ENCODE measurements around the gene SLC22A16.
"Not testable (repeated sequence)": the region's sequence is repeated elsewhere in the genome, so short reads cannot be mapped to it uniquely, and the experiment has no call there.

The SLC22A16 gene

GRCh38 chr6:110520992-110521543 is 44.7 kb upstream of the SLC22A16 start:
- POLR2A ChIA-PET (ENCODE audit: low non-redundant PET) = no interaction called here
- no peak for TF ChIP-seq CTCF (conservative IDR thresholded peaks at IDR 0.05; ENCODE audit: low read depth)
- DNase-seq (ENCODE audit: low spot score) = no peak
- CTCF ChIA-PET = interaction anchor here (0.6 kb wide), 1 partner anchor 390 kb away, joined by 4 read pairs; no protein-coding TSS in a partner anchor
- no peak overlapping the region for H3K27ac ChIP-seq

- no peak overlapping the region for H3K27ac ChIP-seq
- CTCF ChIA-PET = interaction anchor here (0.6 kb wide), 1 partner anchor 391 kb away, joined by 4 read pairs; no protein-coding TSS in a partner anchor
- no peak for TF ChIP-seq CTCF (conservative IDR thresholded peaks at IDR 0.05; ENCODE audit: low read depth)
- DNase-seq (ENCODE audit: low spot score) = no peak
- POLR2A ChIA-PET (ENCODE audit: low non-redundant PET) = no interaction called here
Observed at GRCh38 chr6:110520209-110520965, 44.0 kb upstream of the SLC22A16 start.

- TF ChIP-seq CTCF (conservative IDR thresholded peaks at IDR 0.05; ENCODE audit: low read depth) = no peak
- ChIA-PET CTCF (interaction anchor here (0.5 to 1.0 kb wide), 4 partner anchors 9 to 481 kb away, joined by 3 to 6 read pairs (median 3); no protein-coding TSS in a partner anchor), POLR2A (ENCODE audit: low non-redundant PET) (no interaction called here)
- DNase-seq (ENCODE audit: low spot score) = no peak
- no peak overlapping the region for H3K27ac ChIP-seq
Observed at GRCh38 chr6:110517601-110518281, 41.3 kb upstream of the SLC22A16 start.

- POLR2A ChIA-PET (ENCODE audit: low non-redundant PET) = no interaction called here
- H3K27ac ChIP-seq = no peak overlapping the region
- DNase-seq (ENCODE audit: low spot score) = no peak
- no peak for TF ChIP-seq CTCF (conservative IDR thresholded peaks at IDR 0.05; ENCODE audit: low read depth)
- CTCF ChIA-PET = interaction anchor here (0.5 kb wide), 1 partner anchor 10 kb away, joined by 3 read pairs; no protein-coding TSS in a partner anchor
Observed at GRCh38 chr6:110517034-110517433, 40.6 kb upstream of the SLC22A16 start.

- POLR2A ChIA-PET (ENCODE audit: low non-redundant PET) = no interaction called here
- no peak for TF ChIP-seq CTCF (conservative IDR thresholded peaks at IDR 0.05; ENCODE audit: low read depth)
- no peak for DNase-seq (ENCODE audit: low spot score)
- no peak overlapping the region for H3K27ac ChIP-seq
- CTCF ChIA-PET = no interaction called here
Observed at GRCh38 chr6:110514818-110515217, 38.4 kb upstream of the SLC22A16 start.

- no peak for DNase-seq (ENCODE audit: low spot score)
- CTCF ChIA-PET = no interaction called here
- POLR2A ChIA-PET (ENCODE audit: low non-redundant PET) = no interaction called here
Observed at GRCh38 chr6:110512991-110513390, 36.6 kb upstream of the SLC22A16 start.

GRCh38 chr6:110512549-110512948 is 36.1 kb upstream of the SLC22A16 start:
- POLR2A ChIA-PET (ENCODE audit: low non-redundant PET); DNase-seq (ENCODE audit: low spot score); H3K27ac ChIP-seq; CTCF ChIA-PET: not testable (repeated sequence)

More at GRCh38 chr6:110512991-110513390, 36.6 kb upstream of the SLC22A16 start:
- TF ChIP-seq CTCF (conservative IDR thresholded peaks at IDR 0.05; ENCODE audit: low read depth) = no peak
- H3K27ac ChIP-seq = no peak overlapping the region

Data from RWPE1 (cell line).